ENCODE data around the gene PLPP1. TPM values are rescaled to one million over a fixed set of nuclear protein-coding genes. Genes with fewer than 3 reads are reported as not detected.

Gene PLPP1
- 36.0 and 48.8 TPM in 2 replicates for total RNA-seq

GRCh38 chr5:55534436-55535198 lies at the start of gene PLPP1:
Gene PLPP1, minus strand, starts transcription at chr5:55534964. Its CDS starts 335 bp downstream, at chr5:55534629.

Other genes starting within 250 kb of the PLPP1 start
- gene DHX29, start 227.3 kb downstream of the PLPP1 start, total RNA-seq = 20.7 and 25.4 TPM in 2 replicates
- 45.0 and 73.5 TPM in 2 replicates for gene MTREX, start 227.0 kb downstream of the PLPP1 start, total RNA-seq
- gene SLC38A9, start 177.4 kb upstream of the PLPP1 start, total RNA-seq = 17.2 and 18.0 TPM in 2 replicates
- not detected in 2 replicates for gene DDX4, start 203.1 kb upstream of the PLPP1 start, total RNA-seq